ENCODE measurements around the gene RPGR. TPM values are rescaled to one million over a fixed set of nuclear protein-coding genes. Genes with fewer than 3 reads are reported as not detected.

RPGR gene
- total and polyA plus RNA-seq, 2 experiments from 2014 or later = 7.4 to 36.3 TPM

DNA sequence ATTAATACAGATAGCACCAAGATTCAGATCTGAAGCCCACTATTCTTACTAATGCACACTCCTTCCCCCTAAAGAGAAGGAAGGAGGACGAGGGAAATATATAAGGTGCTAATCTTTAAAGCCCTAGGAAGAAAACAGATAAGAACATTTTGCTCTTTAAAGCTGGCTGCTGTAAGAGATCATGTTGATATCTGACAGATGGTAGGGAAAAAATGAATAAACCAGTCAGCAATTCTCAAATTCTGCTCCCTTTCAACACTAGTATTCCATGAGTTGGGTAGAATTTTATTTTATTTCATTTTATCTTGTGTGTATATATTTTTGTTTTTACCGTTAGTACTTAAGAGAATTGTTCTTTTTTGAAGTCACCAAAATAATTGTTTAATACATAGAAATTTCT is 44.3 kb upstream of the RPGR start:
- no peak overlapping the region for H3K4me3 Mint-ChIP-seq
- no peaks in the 10 kb centered on the region for H3K36me3 Mint-ChIP-seq (ENCODE audit: low read depth)
- Histone ChIP-seq H3K9me2 (ENCODE audit: insufficient read depth) (no peaks in the 10 kb centered on the region), H3K4me1 (ENCODE audit: insufficient read depth) (no peaks in the 10 kb centered on the region), H3K27ac (ENCODE audit: low read depth) (no peak overlapping the region), H3K4me2 (no peak overlapping the region), H3K36me3 (ENCODE audit: insufficient read depth) (no peaks in the 10 kb centered on the region), H3F3A (replicated peaks; ENCODE audit: low read depth) (no peaks in the 10 kb centered on the region), H3K27me3 (ENCODE audit: insufficient read depth) (no peaks in the 10 kb centered on the region), H3K4me3 (no peak overlapping the region), H2AFZ (no peak overlapping the region), H3K79me2 (replicated peaks; ENCODE audit: insufficient read depth) (no peaks in the 10 kb centered on the region), H4K20me1 (replicated peaks; ENCODE audit: insufficient read depth) (no peaks in the 10 kb centered on the region)
- no peak overlapping the region for H3K27ac Mint-ChIP-seq
- TF ChIP-seq JUNB (IDR thresholded peaks at IDR 0.05; ENCODE audit: unreplicated experiment) = no peak
- TF ChIP-seq, protein P1, sequence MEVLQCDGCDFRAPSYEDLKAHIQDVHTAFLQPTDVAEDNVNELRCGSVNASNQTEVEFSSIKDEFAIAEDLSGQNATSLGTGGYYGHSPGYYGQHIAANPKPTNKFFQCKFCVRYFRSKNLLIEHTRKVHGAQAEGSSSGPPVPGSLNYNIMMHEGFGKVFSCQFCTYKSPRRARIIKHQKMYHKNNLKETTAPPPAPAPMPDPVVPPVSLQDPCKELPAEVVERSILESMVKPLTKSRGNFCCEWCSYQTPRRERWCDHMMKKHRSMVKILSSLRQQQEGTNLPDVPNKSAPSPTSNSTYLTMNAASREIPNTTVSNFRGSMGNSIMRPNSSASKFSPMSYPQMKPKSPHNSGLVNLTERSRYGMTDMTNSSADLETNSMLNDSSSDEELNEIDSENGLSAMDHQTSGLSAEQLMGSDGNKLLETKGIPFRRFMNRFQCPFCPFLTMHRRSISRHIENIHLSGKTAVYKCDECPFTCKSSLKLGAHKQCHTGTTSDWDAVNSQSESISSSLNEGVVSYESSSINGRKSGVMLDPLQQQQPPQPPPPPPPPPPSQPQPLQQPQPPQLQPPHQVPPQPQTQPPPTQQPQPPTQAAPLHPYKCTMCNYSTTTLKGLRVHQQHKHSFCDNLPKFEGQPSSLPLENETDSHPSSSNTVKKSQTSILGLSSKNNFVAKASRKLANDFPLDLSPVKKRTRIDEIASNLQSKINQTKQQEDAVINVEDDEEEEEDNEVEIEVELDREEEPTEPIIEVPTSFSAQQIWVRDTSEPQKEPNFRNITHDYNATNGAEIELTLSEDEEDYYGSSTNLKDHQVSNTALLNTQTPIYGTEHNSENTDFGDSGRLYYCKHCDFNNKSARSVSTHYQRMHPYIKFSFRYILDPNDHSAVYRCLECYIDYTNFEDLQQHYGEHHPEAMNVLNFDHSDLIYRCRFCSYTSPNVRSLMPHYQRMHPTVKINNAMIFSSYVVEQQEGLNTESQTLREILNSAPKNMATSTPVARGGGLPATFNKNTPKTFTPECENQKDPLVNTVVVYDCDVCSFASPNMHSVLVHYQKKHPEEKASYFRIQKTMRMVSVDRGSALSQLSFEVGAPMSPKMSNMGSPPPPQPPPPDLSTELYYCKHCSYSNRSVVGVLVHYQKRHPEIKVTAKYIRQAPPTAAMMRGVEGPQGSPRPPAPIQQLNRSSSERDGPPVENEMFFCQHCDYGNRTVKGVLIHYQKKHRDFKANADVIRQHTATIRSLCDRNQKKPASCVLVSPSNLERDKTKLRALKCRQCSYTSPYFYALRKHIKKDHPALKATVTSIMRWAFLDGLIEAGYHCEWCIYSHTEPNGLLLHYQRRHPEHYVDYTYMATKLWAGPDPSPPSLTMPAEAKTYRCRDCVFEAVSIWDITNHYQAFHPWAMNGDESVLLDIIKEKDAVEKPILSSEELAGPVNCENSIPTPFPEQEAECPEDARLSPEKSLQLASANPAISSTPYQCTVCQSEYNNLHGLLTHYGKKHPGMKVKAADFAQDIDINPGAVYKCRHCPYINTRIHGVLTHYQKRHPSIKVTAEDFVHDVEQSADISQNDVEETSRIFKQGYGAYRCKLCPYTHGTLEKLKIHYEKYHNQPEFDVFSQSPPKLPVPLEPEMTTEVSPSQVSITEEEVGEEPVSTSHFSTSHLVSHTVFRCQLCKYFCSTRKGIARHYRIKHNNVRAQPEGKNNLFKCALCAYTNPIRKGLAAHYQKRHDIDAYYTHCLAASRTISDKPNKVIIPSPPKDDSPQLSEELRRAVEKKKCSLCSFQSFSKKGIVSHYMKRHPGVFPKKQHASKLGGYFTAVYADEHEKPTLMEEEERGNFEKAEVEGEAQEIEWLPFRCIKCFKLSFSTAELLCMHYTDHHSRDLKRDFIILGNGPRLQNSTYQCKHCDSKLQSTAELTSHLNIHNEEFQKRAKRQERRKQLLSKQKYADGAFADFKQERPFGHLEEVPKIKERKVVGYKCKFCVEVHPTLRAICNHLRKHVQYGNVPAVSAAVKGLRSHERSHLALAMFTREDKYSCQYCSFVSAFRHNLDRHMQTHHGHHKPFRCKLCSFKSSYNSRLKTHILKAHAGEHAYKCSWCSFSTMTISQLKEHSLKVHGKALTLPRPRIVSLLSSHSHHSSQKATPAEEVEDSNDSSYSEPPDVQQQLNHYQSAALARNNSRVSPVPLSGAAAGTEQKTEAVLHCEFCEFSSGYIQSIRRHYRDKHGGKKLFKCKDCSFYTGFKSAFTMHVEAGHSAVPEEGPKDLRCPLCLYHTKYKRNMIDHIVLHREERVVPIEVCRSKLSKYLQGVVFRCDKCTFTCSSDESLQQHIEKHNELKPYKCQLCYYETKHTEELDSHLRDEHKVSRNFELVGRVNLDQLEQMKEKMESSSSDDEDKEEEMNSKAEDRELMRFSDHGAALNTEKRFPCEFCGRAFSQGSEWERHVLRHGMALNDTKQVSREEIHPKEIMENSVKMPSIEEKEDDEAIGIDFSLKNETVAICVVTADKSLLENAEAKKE (CRISPR knock-in tag; IDR thresholded peaks at IDR 0.05) = no peak
- TF ChIP-seq ZNF114 (CRISPR knock-in tag; IDR thresholded peaks at IDR 0.05) = no peak
- TF ChIP-seq, protein P2, sequence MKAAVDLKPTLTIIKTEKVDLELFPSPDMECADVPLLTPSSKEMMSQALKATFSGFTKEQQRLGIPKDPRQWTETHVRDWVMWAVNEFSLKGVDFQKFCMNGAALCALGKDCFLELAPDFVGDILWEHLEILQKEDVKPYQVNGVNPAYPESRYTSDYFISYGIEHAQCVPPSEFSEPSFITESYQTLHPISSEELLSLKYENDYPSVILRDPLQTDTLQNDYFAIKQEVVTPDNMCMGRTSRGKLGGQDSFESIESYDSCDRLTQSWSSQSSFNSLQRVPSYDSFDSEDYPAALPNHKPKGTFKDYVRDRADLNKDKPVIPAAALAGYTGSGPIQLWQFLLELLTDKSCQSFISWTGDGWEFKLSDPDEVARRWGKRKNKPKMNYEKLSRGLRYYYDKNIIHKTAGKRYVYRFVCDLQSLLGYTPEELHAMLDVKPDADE (IDR thresholded peaks at IDR 0.05) = no peak
- TF ChIP-seq EZH2 (IDR thresholded peaks at IDR 0.05; ENCODE audit: low read depth, unreplicated experiment) = no peak
- no peak for ATAC-seq
- H3K9me3 Mint-ChIP-seq = no peaks in the 10 kb centered on the region
- H3K27me3 Mint-ChIP-seq (ENCODE audit: insufficient read depth, low read depth, poor library complexity) = no peaks in the 10 kb centered on the region
- no peak for DNase-seq (ENCODE audit: low spot score)
- H3K4me1 Mint-ChIP-seq = no peaks in the 10 kb centered on the region

DNA sequence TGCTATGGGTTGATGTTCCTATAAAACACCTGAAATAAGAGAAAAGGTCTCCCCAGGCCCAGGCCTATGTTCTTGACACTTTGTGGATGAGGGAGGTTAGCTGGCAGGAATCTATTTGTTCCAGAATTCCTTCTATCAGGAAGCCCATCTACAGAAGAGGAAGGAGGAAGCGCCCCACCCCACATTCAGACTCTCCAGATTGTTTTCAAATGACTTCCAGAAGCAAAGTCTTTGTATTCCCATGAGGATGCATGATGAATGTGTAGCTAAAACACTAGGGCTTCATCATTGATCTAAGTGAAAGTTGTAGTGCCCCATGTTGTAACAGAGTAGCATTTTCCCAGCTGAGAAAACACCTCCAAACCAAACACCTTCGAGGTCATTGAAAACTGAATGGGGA is 41.5 kb upstream of the RPGR start:
- DNase-seq (ENCODE audit: low spot score) = no peak
- Histone ChIP-seq H2AFZ (no peak overlapping the region), H3K27ac (ENCODE audit: low read depth) (no peak overlapping the region), H4K20me1 (replicated peaks; ENCODE audit: insufficient read depth) (no peaks in the 10 kb centered on the region), H3F3A (replicated peaks; ENCODE audit: low read depth) (no peaks in the 10 kb centered on the region), H3K79me2 (replicated peaks; ENCODE audit: insufficient read depth) (no peaks in the 10 kb centered on the region), H3K27me3 (ENCODE audit: insufficient read depth) (no peaks in the 10 kb centered on the region), H3K9me2 (ENCODE audit: insufficient read depth) (no peaks in the 10 kb centered on the region), H3K4me1 (ENCODE audit: insufficient read depth) (no peaks in the 10 kb centered on the region), H3K36me3 (ENCODE audit: insufficient read depth) (no peaks in the 10 kb centered on the region), H3K4me3 (no peak overlapping the region), H3K4me2 (no peak overlapping the region)
- H3K27ac Mint-ChIP-seq = no peak overlapping the region
- H3K36me3 Mint-ChIP-seq (ENCODE audit: low read depth) = no peaks in the 10 kb centered on the region
- H3K4me3 Mint-ChIP-seq = no peak overlapping the region
- ATAC-seq = no peak
- no peaks in the 10 kb centered on the region for H3K4me1 Mint-ChIP-seq
- no peaks in the 10 kb centered on the region for H3K27me3 Mint-ChIP-seq (ENCODE audit: insufficient read depth, low read depth, poor library complexity)
- H3K9me3 Mint-ChIP-seq = no peaks in the 10 kb centered on the region
- no peak for TF ChIP-seq STAT1 (IDR thresholded peaks at IDR 0.05; ENCODE audit: unreplicated experiment)
- no peak for TF ChIP-seq CREB1 (CRISPR knock-in tag; IDR thresholded peaks at IDR 0.05; ENCODE audit: low read depth)
- TF ChIP-seq, protein P3, sequence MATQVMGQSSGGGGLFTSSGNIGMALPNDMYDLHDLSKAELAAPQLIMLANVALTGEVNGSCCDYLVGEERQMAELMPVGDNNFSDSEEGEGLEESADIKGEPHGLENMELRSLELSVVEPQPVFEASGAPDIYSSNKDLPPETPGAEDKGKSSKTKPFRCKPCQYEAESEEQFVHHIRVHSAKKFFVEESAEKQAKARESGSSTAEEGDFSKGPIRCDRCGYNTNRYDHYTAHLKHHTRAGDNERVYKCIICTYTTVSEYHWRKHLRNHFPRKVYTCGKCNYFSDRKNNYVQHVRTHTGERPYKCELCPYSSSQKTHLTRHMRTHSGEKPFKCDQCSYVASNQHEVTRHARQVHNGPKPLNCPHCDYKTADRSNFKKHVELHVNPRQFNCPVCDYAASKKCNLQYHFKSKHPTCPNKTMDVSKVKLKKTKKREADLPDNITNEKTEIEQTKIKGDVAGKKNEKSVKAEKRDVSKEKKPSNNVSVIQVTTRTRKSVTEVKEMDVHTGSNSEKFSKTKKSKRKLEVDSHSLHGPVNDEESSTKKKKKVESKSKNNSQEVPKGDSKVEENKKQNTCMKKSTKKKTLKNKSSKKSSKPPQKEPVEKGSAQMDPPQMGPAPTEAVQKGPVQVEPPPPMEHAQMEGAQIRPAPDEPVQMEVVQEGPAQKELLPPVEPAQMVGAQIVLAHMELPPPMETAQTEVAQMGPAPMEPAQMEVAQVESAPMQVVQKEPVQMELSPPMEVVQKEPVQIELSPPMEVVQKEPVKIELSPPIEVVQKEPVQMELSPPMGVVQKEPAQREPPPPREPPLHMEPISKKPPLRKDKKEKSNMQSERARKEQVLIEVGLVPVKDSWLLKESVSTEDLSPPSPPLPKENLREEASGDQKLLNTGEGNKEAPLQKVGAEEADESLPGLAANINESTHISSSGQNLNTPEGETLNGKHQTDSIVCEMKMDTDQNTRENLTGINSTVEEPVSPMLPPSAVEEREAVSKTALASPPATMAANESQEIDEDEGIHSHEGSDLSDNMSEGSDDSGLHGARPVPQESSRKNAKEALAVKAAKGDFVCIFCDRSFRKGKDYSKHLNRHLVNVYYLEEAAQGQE (IDR thresholded peaks at IDR 0.05; ENCODE audit: unreplicated experiment) = no peak
